Upper lobe of left lung (tissue), 4 donors: ENCODE results near the gene DZIP1L.

Experiments used
- EP300 ChIP-seq, 4 donors: sonication (generic); formaldehyde crosslinking; IDR thresholded peaks; one replicate each; pipeline ENCODE4 v1.5.1; 2017; ENCODE audit warnings: antibody characterized with exemption in 4 of 4, control low read depth in 2 of 4
- POLR2A ChIP-seq, 4 donors: fragments of 450-650 bp; IDR thresholded peaks; one replicate each; pipeline ENCODE4 v1.5.1; 2016 to 2017; ENCODE audit warnings: antibody characterized with exemption in 4 of 4, mild to moderate bottlenecking in 2 of 4
- POLR2AphosphoS5 ChIP-seq, 2 donors: sonication (generic); formaldehyde crosslinking; IDR thresholded peaks; one replicate each; pipeline ENCODE4 v1.5.1; 2017; ENCODE audit warnings: antibody characterized with exemption in 2 of 2
- TF ChIP-seq, protein P1 (sequence below), 6 experiments: fragments of 450-650 bp in 4 of 6; fragments of 200-600 bp in 2 of 6; sonication (generic) in 2 of 6; IDR thresholded peaks; one replicate each; pipeline ENCODE4 v1.5.1; 2016 to 2019; ENCODE audit warnings: antibody characterized with exemption in 6 of 6

DNA sequence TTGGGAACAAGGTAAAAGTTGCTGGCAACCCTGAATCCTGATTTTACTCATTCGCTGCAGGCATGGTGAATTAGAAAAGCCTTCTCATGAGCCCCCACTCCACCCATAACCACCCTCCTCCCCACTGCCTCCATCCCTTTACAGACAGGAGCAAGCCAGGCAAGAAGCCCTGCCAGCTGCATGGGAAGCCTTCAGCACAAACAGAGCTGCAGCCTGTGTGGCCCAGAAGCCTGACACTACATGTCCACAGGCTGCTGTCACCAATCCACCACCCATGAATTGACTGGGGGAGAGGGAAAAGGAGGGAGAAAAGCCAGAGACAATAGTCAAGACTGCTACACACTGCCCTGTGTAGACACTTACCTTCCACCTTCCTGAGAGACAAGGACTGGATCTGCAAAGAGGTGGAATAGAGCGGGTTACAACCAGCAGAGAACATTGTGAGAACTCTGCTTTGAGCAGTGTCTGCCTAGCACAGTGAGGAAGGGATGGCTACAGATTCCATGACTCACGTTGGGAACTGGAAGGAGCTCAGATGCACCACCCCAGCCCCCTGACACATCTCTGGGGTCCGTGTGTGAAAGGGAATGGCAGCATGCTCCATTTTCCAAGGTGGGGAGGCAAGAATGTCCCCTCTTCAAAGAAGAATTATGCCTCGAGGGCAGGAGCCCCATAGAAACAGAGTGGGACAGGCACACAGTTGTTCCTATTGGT, 33.9 kb downstream of the DZIP1L start:
- TF ChIP-seq, protein P1, sequence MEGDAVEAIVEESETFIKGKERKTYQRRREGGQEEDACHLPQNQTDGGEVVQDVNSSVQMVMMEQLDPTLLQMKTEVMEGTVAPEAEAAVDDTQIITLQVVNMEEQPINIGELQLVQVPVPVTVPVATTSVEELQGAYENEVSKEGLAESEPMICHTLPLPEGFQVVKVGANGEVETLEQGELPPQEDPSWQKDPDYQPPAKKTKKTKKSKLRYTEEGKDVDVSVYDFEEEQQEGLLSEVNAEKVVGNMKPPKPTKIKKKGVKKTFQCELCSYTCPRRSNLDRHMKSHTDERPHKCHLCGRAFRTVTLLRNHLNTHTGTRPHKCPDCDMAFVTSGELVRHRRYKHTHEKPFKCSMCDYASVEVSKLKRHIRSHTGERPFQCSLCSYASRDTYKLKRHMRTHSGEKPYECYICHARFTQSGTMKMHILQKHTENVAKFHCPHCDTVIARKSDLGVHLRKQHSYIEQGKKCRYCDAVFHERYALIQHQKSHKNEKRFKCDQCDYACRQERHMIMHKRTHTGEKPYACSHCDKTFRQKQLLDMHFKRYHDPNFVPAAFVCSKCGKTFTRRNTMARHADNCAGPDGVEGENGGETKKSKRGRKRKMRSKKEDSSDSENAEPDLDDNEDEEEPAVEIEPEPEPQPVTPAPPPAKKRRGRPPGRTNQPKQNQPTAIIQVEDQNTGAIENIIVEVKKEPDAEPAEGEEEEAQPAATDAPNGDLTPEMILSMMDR (IDR thresholded peaks at IDR 0.05), result no peak
- no peak for TF ChIP-seq EP300 (IDR thresholded peaks at IDR 0.05)
- TF ChIP-seq POLR2AphosphoS5 (IDR thresholded peaks at IDR 0.05), result no peak
- TF ChIP-seq POLR2A (IDR thresholded peaks at IDR 0.05), result no peak
